SK-N-MC (cell line): ENCODE measurements around the gene MYOM3.

Source experiments
- EZH2 ChIP-seq: fragments of 200-600 bp; sonication (generic); IDR thresholded peaks from one replicate; pipeline ENCODE4 v1.6.1; 2017; ENCODE audit warnings: antibody characterized with exemption
- FOXP2 ChIP-seq: optimal IDR thresholded peaks from 2 replicates; pipeline ENCODE3; 2011; ENCODE audit warnings: mild to moderate bottlenecking, moderate library complexity; ENCODE audit not compliant: insufficient read depth; ENCODE audit errors: extremely low read length, control extremely low read depth
- POLR2AphosphoS5 ChIP-seq: IDR thresholded peaks from 2 replicates; pipeline ENCODE4 v1.6.1; 2012; ENCODE audit warnings: mild to moderate bottlenecking, low read depth, low read length, borderline replicate concordance

- TF ChIP-seq EZH2 = no peak
- TF ChIP-seq POLR2AphosphoS5 = no peak
- no peak for TF ChIP-seq FOXP2
Observed at GRCh38 chr1:24090736-24091135, 21.2 kb downstream of the MYOM3 start.
